ENCODE data around the gene TNNT3.

- no peak for TF ChIP-seq CTCF (conservative IDR thresholded peaks at IDR 0.05; ENCODE audit: low read depth, low read length)
- TF ChIP-seq EZH2 (IDR thresholded peaks at IDR 0.05; ENCODE audit: low read length, unreplicated experiment) = no peak
- no peak for TF ChIP-seq EZH2phosphoT487 (IDR thresholded peaks at IDR 0.05; ENCODE audit: borderline replicate concordance, low read length)
Observed at GRCh38 chr11:1968454-1969002, 49.0 kb downstream of the TNNT3 start.
